CD14-positive monocyte (primary cell): ENCODE measurements around the gene WEE2. TPM values are rescaled to one million over a fixed set of nuclear protein-coding genes. Genes with fewer than 3 reads are reported as not detected.
A peak's percentile ranks its signal among the peaks of the same experiment; 100 is the strongest.
"Not testable (repeated sequence)": the region's sequence is repeated elsewhere in the genome, so short reads cannot be mapped to it uniquely, and the experiment has no call there.

Experiments
- DNase-seq, 3 donors: peaks; one replicate each; pipeline ENCODE4 v3.0.0-alpha.2; 2011 to 2022
- H2AFZ ChIP-seq: 2 replicates; pipeline ENCODE4 v1.6.0; 2012; ENCODE audit warnings: mild to moderate bottlenecking, low read depth, low read length, inconsistent platforms; ENCODE audit not compliant: insufficient read depth, poor library complexity, severe bottlenecking
- H3K27ac ChIP-seq, 2 donors: 1 replicate in 1 of 2; 2 replicates in 1 of 2; pipeline ENCODE4 v1.5.1; 2012 to 2013; ENCODE audit warnings: low read length in 2 of 2, control low read depth in 1 of 2, inconsistent platforms in 1 of 2, low read depth in 1 of 2, mild to moderate bottlenecking in 1 of 2
- H3K27me3 ChIP-seq, 2 donors: one replicate each; pipeline versions ENCODE4 v1.6.0 to v1.6.1; 2011 to 2013; ENCODE audit warnings: low read length in 2 of 2; ENCODE audit not compliant: control insufficient read depth in 2 of 2, insufficient read depth in 2 of 2
- H3K36me3 ChIP-seq, 2 donors: replicated peaks in 1 of 2; 1 replicate in 1 of 2; 2 replicates in 1 of 2; pipeline versions ENCODE4 v1.5.1 to v1.6.1; 2012 to 2013; ENCODE audit warnings: low read length in 2 of 2, control low read depth in 1 of 2, inconsistent platforms in 1 of 2, mild to moderate bottlenecking in 1 of 2; ENCODE audit not compliant: insufficient read depth in 2 of 2, control insufficient read depth in 1 of 2
- H3K4me1 ChIP-seq, 2 donors: 1 replicate in 1 of 2; 2 replicates in 1 of 2; pipeline versions ENCODE4 v1.5.1 to v1.6.1; 2012 to 2013; ENCODE audit warnings: low read length in 2 of 2, control low read depth in 1 of 2, inconsistent platforms in 1 of 2, mild to moderate bottlenecking in 1 of 2, moderate library complexity in 1 of 2; ENCODE audit not compliant: insufficient read depth in 2 of 2, control insufficient read depth in 1 of 2
- H3K4me2 ChIP-seq: replicated peaks from 2 replicates; pipeline ENCODE3; 2012; ENCODE audit warnings: low read length, moderate library complexity, mild to moderate bottlenecking; ENCODE audit not compliant: poor library complexity, severe bottlenecking; ENCODE audit errors: extremely low read depth
- H3K4me3 ChIP-seq, 3 experiments: fragments of 200-600 bp in 1 of 3; sonication (generic) in 1 of 3; replicated peaks in 1 of 3; 1 replicate in 2 of 3; 2 replicates in 1 of 3; pipeline ENCODE4 v1.5.1; 2011 to 2013; ENCODE audit warnings: low read length in 3 of 3, mild to moderate bottlenecking in 3 of 3, control low read depth in 2 of 3, low read depth in 2 of 3, inconsistent platforms in 1 of 3, moderate library complexity in 1 of 3
- H3K79me2 ChIP-seq: 2 replicates; pipeline ENCODE4 v1.6.0; 2012; ENCODE audit warnings: mild to moderate bottlenecking, control low read depth, inconsistent platforms, low read length, moderate library complexity; ENCODE audit not compliant: insufficient read depth
- H3K9ac ChIP-seq: 2 replicates; pipeline ENCODE4 v1.6.0; 2017; ENCODE audit warnings: low read length, mild to moderate bottlenecking; ENCODE audit not compliant: insufficient read depth, poor library complexity, severe bottlenecking
- H3K9me3 ChIP-seq, 2 donors: replicated peaks in 1 of 2; 1 replicate in 1 of 2; 2 replicates in 1 of 2; pipeline versions ENCODE4 v1.5.1 to v1.6.1; 2012 to 2013; ENCODE audit warnings: low read length in 2 of 2, control low read depth in 1 of 2; ENCODE audit not compliant: control insufficient read depth in 1 of 2, insufficient read depth in 1 of 2
- H4K20me1 ChIP-seq: 2 replicates; pipeline ENCODE4 v1.6.0; 2012; ENCODE audit warnings: mild to moderate bottlenecking, low read length, control low read depth, moderate library complexity; ENCODE audit not compliant: insufficient read depth
- H3K27ac Mint-ChIP-seq, 7 donors: one replicate each; pipeline ENCODE4 v1.8.0; 2020; ENCODE audit warnings: mild to moderate bottlenecking in 7 of 7, mixed read lengths in 7 of 7, moderate library complexity in 6 of 7, inconsistent platforms in 2 of 7
- H3K27me3 Mint-ChIP-seq, 3 donors: one replicate each; pipeline ENCODE4 v1.8.0; 2021 to 2022; ENCODE audit warnings: low read depth in 3 of 3, mild to moderate bottlenecking in 3 of 3, mixed read lengths in 3 of 3, moderate library complexity in 3 of 3, inconsistent platforms in 1 of 3
- H3K36me3 Mint-ChIP-seq, 2 donors: one replicate each; pipeline ENCODE4 v1.8.0; 2020; ENCODE audit warnings: mixed read lengths in 2 of 2, inconsistent platforms in 1 of 2, mild to moderate bottlenecking in 1 of 2
- H3K4me1 Mint-ChIP-seq: one replicate; pipeline ENCODE4 v1.8.0; 2020; ENCODE audit warnings: mild to moderate bottlenecking, mixed read lengths
- H3K4me3 Mint-ChIP-seq, 2 donors: one replicate each; pipeline ENCODE4 v1.8.0; 2020; ENCODE audit warnings: mild to moderate bottlenecking in 2 of 2, mixed read lengths in 2 of 2, moderate library complexity in 1 of 2
- H3K9me3 Mint-ChIP-seq, 7 donors: one replicate each; pipeline ENCODE4 v1.8.0; 2020 to 2022; ENCODE audit warnings: mixed read lengths in 7 of 7, mild to moderate bottlenecking in 6 of 7, moderate library complexity in 6 of 7, inconsistent platforms in 2 of 7
- CTCF ChIP-seq: fragments of 200-600 bp; IDR thresholded peaks from one replicate; pipeline ENCODE4 v1.8.0; 2022; ENCODE audit warnings: antibody characterized with exemption, mild to moderate bottlenecking
- WGBS: methylation state at CpG from one replicate; pipeline ENCODE4 v1.1.5; 2013; ENCODE audit warnings: missing lambda C conversion rate; ENCODE audit not compliant: insufficient coverage; 5-methylcytosine and 5-hydroxymethylcytosine counted together
- intact Hi-C, 2 donors: fragments of 100-400 bp; cut with micrococcal nuclease; formaldehyde crosslinking; loops; one replicate each; pipeline versions ENCODE4 v1.15.0 to v1.15.1; 2023
- polyA plus RNA-seq, 3 donors: library from polyadenylated mRNA; depleted of rRNA in 1 of 3; unstranded in 2 of 3; stranded (reverse) in 1 of 3; fragments of 300-500 nt in 2 of 3; fragments of >200 nt in 1 of 3; fragmentation: Illumina TruSeq in 2 of 3; gene quantifications; 1 replicate in 2 of 3; 2 replicates in 1 of 3; pipeline ENCODE4 v1.2.3, GENCODE V29; 2012 to 2021

WEE2 gene
- polyA plus RNA-seq, 3 donors, result not detected

GRCh38 chr7:141763797-141764196, 55.6 kb downstream of the WEE2 start, which contains the start of gene TAS2R3:
Gene TAS2R3, plus strand, starts transcription at chr7:141764097. Its CDS starts 62 bp downstream, at chr7:141764159.
- Histone ChIP-seq H3K79me2 (no peaks in the 10 kb centered on the region), H4K20me1 (no peaks in the 10 kb centered on the region), H3K36me3 (peaks cover 36 to 62% of the 10 kb centered on the region in 2 donors), H3K27ac (no peak within 1 kb of the TSS), H3K4me1 (no peaks in the 10 kb centered on the region), H3K9me3 (no peaks in the 10 kb centered on the region), H3K27me3 (no peaks in the 10 kb centered on the region), H2AFZ (no peak within 1 kb of the TSS), H3K4me3 (no peak within 1 kb of the TSS), H3K4me2 (no peak within 1 kb of the TSS), H3K9ac (no peak within 1 kb of the TSS)
- H3K27ac Mint-ChIP-seq, result peak within 1 kb of the TSS in 1 of 7 donors; percentile 66
- DNase-seq, result no peak
- intact Hi-C loops, result loop anchor here (10.0 kb wide), 2 partner anchors 261 to 421 kb away; no protein-coding TSS in a partner anchor
- H3K4me3 Mint-ChIP-seq, result no peak within 1 kb of the TSS
- no peaks in the 10 kb centered on the region for H3K27me3 Mint-ChIP-seq
- peaks cover 55 to 56% of the 10 kb centered on the region in 2 donors for H3K36me3 Mint-ChIP-seq
- TF ChIP-seq CTCF, result no peak
- H3K9me3 Mint-ChIP-seq, result peaks cover 0 to 3% (median 0%) of the 10 kb centered on the region in 7 donors
- 100% methylated on average over 2 of the region's 3 CpGs for WGBS
- H3K4me1 Mint-ChIP-seq, result peaks cover 11% of the 10 kb centered on the region

- WGBS, result no CpG with 5 or more reads among the region's 3 CpGs
- H3K27me3 ChIP-seq, DNase-seq, H4K20me1 ChIP-seq, H3K79me2 ChIP-seq, H2AFZ ChIP-seq, H3K27ac ChIP-seq, H3K27me3 Mint-ChIP-seq, H3K4me1 Mint-ChIP-seq, intact Hi-C loops, H3K27ac Mint-ChIP-seq, H3K36me3 ChIP-seq, H3K9me3 ChIP-seq, H3K9ac ChIP-seq, H3K4me3 Mint-ChIP-seq, H3K4me1 ChIP-seq, H3K4me3 ChIP-seq, H3K4me2 ChIP-seq: not testable (repeated sequence)
- Mint-ChIP-seq H3K9me3 (peaks cover 3 to 19% (median 11%) of the 10 kb centered on the region in 7 donors), H3K36me3 (peaks cover 28 to 37% of the 10 kb centered on the region in 2 donors)
Measured at GRCh38 chr7:141770083-141770583, 62.0 kb downstream of the WEE2 start.
